IPS-NIHi11 (cell line): Measurements from ENCODE around the gene RABAC1.
A peak's percentile ranks its signal among the peaks of the same experiment; 100 is the strongest.

Experiments
- DNase-seq: peaks from one replicate; pipeline ENCODE4 v3.0.0; 2012; ENCODE audit warnings: mixed read lengths, low spot score

The RABAC1 gene

DNA sequence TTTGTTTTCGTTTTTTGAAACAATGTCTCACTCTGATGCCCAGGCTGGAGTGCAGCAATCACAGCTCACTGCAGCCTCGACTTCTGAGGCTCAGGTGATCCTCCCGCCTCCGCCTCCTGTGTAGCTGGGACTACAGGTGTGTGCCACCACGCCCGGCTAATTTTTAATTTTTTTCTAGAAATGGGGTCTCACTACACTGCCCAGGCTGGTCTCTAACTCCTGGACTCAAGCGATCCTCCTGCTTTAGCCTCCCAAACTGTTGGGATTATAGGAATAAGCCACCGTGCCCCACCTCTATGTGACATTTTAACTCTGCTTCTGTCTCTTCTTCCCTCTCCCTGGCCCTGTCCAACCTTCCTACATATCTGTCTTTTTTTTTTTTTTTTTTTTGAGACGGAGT lies 29.8 kb upstream of the RABAC1 start:
- DNase-seq, result no peak

DNA sequence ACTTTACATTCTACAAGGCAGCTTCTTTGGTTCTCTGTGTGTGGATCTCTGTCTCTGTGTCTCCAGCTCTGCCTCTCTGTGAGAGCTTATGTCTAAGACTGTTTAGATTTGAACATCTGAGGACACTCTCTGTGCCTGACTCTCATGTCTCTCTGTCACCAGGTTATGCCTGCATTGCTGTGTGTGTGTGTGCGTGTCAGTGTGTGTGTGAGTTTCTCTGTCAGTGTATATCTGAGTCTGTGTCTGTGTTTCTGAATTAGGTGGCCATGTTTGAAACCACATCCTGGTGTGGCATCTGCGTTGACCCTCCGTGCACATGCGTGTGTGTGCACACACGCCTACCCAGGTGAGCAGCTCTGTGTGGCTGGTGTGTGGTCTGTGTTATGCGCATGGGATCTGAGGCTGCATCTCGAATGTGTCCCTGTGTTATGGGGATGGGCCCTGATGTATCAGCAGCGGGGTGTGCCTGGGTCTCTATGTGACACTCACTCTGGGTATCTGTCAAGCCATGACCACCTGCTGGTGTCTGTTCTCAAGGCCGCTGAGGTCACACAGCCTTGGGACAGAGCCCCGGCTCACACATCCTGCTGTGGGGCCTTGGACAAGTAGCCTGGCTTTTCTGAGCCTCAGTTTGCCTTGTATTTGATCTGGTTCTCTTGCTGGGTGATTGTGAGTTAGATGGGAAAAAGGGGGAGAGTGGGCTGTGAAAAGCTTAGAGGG lies 28.2 kb upstream of the RABAC1 start:
- DNase-seq, result no peak

DNA sequence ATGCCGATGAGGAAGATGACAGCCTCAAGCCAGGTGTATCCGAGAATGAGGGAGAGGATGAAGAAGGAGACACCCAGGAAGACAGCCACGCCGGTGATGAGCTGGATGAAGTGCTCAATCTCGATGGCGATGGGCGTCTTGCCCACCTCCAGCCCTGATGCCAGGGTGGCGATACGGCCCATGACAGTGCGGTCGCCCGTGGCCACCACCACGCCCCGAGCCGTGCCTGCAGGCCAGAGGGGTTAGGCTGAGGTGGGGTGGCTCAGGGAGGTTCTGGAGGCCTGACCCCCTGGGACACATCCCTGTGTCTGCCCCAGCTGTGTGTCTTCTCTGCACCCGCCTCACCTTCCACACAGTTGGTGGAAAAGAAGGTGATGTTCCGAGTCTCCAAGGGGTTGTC lies 25.8 kb upstream of the RABAC1 start:
- DNase-seq, result no peak

DNA sequence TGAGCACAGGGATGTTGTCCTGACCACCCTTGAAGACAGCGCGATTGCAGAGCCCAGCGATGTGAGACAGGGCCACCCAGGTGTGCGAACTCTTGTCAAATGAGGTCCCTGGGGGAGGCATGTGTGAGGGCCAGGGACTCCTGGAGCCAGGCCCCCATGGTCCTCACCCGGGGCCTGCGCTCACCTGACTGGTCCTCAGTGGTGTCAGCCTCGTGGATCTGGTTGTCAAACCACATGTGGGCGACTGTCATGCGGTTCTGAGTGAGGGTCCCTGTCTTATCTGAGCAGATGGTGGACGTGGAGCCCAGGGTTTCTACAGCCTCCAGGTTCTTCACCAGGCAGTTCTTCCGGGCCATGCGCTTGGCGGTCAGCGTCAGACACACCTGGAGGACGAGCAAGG lies 22.6 kb upstream of the RABAC1 start:
- DNase-seq, result no peak

DNA sequence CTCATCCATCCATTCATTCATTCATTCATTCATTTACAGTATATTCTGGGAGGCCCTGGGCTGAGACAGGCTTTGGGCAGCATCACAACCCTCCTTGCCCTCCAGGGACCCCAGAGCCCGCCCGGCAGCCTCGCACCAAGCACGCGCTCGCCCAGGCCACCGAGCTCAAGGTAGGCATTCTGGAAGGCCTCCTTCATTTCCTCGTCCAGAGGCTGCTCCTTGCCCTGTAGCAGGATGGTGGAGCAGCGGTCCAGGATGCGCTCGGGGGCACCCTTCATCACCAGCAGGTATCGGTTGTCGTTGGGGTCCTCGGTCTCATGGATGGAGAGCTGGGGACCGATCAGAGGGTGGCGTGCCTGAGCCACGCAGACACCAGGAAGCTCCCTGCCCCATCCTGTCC lies 19.3 kb upstream of the RABAC1 start:
- DNase-seq, result no peak

DNA sequence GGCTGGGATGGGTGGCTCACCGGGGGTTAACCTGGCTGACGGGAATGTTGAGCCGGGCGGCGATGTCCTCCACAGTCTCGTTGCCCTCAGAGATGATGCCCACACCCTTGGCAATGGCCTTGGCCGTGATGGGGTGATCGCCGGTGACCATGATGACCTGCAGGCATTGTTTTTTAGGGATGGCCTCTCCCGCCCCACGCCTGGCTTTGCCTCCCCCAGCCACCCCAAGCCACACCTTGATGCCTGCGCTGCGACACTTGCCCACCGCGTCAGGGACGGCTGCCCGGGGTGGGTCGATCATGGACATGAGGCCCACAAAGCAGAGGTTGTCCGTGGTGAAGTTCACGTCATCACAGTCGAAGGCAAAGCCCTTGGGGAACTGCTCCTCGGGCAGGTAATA lies 18.8 kb upstream of the RABAC1 start:
- DNase-seq, result no peak

DNA sequence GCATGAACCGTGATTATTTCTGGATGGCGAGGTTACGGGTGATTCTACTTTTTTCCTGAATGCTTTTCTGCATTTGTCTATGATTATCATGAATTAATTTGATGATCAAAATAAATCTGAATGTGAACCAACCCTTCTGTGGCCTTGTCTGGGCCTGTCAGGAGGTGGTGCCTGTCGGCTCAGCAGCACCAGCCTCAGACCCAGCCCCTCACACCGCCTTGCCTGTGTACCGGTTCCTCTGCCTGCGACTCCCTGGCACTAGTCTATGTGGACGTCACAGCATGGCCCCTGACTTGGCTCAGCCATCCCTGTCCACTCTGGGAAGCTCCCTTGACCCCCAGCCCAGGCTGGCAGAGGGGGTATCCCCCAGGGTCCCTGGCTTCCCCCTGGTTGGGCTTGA lies 15.5 kb upstream of the RABAC1 start:
- no peak for DNase-seq

DNA sequence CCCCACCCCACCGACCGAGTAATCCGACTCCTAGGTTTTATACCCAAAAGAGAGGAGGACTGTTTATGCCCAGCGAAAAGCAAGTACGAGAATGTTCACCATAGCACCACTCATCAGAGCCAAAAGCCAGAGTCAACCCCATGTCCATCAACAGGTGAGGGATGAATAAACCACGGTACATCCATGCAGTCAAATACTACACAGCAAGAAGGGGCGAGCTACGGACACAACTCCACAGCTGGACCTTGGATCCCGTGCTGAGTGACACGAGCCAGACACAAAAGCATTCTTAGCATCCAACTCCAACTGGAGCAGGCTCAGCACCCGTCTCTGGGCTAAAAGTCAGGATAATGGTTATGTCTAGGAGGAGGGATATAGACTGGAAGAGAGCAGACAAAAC lies 12.2 kb upstream of the RABAC1 start:
- no peak for DNase-seq

DNA sequence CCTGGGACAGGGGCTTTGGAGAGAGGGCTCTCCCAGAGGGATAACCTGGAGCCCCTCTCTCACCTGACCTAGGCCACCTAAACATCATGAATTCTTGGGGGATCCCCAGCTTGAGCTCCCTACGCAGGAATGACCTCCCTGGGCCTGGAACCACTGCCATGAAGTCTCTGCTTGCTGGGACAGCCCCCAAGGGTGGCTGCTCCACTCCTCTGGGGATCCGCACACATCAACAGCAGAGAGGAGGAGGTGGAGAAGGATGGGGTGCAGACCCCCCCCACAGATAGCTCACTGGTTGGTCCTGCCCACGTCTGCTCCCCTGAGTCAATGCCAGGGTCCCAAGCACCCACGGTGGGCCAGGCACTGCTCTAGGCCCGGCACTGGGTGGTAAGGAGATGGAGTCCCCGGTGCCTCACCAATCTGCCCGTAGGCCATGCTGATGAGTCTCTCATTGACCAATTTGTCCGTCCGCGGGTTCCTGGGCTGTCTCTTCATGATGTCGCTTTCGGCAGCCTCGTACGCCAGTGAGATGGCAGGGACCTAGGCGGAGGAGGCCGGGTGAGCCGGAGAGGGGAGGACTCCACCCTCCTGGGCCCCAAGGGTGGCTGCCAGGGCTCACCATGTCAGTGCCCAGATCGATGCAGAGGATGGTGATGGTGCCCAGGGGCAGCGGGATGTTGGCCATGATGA lies 10.8 kb upstream of the RABAC1 start:
- DNase-seq, result no peak

DNA sequence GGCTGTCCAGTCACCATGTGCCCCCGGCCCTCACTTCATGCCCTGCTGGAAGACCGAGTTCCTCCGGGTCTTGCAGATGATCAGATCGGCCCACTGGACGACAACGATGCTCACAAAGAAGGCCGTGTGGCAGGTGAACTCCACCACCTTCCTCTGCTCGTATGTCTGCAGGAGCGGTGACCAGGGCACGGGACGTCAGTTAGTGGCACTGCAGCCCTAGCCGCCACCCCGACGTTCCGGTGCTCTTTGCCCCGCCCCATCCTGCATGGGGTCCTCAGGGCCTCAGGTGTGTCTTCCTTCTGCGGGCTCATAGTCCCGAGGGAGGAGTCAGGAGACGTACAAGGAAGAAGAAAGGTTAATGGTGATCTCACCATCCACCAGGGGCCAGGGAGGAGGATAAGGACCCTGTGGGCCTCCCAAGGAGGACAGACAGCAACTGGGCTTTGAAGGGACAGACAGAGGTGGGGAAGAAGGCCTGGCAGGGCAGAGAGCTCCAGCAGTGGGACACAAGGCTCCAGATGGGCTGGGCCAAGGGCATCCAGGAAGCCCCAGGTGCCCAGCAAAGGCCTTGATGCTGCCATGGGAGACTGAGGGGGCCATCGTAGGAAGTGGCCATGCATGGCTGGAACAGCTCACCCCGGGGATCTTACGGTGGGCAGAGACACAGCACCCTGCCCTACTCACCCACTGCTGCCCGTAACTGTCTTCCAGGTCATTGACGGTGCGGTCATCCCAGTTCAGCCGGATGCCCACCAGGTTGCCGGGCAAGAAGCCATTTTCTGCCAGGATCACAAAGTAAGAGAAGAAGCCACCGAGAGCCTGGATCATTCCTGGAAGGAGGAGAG lies 9.9 kb upstream of the RABAC1 start:
- DNase-seq, result no peak

DNA sequence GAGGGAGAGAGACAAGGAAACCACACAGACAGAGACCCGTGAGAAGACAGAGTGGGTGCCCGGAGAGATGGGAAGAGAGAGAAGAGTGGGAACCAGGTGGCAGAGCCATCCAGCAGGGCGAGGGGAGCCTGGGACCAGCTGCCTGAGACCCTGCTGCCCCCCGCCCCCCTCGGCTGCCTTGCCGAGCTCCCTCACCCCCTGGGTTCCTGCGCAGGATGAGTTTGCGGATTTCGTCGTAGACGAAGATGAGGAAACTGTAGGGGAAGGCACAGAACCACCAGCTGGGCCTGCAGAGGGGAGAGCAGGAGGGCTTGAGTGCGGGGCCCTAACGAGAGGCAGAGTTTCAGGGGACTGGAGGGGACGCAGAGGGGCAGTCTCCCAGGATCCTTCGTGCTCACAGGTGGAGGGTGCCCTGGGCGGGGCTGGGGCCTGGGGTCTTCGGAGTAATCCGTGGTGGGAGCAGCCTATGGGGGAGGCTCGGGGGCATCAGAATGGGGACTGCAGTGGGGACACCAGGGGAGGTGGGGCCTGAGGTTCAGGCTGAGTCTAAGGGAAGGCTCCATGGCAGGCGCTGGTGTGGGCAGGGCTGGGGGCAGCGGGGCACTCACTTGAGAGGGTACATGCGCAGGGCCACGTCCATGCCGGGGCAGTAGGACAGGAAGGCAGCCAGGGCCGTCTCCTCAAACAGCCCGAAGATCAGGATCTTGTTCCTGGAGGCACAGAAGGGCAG lies 8.1 kb upstream of the RABAC1 start:
- no peak for DNase-seq

DNA sequence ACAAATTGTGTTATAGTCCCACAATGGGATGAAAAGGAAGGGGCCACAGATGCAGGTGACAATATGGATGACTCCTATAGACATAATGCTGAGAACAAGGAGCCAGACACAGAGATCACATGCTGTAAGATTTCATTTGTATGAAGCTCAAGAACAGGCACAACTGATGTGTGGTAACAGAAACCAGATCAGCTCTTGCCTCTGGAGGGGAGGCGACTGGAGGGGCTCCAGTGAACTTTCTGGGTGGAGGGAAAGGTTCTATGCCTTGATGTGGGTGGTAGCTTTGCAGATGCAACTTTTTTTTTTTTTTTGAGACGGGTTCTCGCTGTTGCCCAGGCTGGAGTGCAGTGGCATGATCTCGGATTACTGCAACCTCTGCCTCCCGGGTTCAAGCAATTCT lies 6.0 kb upstream of the RABAC1 start:
- DNase-seq, result no peak

DNA sequence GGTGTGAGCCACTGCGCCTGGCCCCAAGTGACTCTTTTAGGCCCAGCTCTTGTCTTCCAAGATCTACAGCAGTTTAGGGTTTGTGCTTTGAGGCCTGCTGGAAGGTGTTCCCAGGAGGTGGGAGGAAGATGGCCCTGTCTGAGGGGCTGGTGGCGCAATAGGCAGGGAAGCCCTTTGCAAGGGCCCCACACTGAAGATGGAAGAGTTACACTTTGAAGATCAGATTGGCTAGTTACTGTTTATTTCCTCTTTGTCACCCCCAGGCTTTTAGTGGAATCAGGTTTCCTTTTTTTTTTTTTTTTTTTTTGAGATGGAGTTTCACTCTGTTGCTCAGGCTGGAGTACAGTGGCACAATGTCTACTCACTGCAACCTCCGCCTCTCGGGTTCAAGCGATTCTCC lies 1.9 kb upstream of the RABAC1 start:
- DNase-seq, result no peak

DNA sequence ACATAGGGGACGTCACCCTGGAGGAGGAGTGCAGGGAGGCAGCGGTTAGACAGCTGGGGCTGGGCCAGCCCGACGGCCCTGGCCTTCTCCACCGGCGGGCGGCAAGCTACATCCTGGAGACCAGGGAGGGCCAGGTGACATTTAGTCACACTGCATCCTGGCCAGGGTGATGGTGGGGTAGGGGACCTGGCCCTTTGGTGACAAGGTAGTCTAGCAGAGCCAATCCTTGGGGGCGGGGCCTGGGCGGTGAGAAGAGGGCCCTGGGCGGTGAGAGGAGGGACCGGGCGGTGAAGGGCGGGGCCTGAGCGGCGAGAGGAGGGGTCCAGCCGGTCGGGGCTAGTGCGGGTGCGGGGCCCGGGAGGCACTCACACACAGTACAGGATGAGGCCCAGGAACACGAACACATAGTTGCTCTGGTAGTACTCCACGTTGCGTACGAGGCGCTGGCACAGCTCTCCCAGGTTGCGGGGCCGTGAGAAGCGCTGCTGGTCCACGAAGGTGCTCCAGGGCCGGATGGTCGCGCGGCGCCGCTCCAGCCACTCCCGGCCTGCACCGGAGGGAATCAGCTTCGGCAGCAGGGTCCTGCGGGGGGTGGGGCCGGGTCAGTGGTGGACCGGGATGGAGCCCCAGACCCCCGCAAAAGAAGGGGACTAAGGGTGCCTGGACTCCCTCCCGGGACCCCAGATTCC lies 610 bp downstream of the RABAC1 start:
- DNase-seq, result peak; percentile 89

DNA sequence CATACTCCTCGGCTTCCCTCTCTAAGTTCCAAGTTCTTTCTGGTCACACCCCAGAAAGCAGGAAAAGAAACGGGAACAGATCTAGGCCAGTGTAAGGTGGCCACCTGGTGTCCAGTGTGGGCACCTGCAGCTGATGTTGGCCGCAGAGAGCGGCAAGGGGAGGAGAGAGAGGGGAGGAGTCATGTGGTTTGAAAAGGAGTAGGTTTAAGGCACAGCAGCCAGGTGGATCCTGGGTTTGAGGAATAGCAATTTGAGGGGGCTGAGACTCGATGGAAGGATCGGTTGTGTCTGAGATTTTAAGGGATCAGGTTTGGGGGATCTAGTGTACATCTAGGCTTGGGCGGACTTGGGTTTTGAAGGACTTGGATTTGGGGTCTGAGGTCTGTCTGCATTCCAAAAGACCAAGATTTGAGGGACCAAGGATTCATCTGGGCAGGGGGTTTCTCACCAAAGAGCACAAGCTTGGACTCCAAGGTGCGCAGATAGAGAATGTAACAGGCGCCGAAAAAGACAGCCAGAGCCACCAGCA lies 1.2 kb downstream of the RABAC1 start:
- DNase-seq, result peak; percentile 91

DNA sequence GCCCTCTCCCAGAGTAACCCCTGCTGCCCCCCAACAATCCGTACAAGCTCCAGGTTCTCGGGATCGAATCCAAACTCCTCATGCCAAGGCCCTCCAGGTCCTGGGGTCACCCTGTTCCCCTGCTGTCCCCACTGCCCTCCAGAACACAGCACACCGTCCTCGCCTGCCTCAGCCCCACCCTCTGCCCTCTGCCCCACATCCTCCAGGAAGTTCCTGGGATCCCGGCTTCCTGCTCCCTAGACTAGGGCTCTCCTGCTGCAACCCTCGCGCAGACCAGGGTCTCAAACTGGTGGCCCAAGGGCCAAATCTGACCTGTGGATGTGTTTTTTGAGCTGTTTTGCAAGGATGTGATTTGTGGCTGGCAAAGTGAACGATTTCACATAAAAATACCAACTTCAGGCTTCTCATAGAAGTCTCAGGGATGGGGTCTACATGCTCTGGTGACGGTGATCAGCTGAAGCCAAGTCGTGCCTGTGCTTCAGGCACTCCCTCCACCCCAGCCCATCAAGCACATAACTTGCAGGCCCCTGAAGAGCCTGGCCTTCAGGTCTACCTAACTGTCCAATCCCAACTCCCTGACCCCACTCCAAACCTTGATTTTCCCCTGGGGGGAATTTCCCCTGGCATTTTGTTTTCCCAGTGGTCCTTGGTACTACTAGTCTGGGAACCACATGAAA lies 1.8 kb downstream of the RABAC1 start:
- no peak for DNase-seq

DNA sequence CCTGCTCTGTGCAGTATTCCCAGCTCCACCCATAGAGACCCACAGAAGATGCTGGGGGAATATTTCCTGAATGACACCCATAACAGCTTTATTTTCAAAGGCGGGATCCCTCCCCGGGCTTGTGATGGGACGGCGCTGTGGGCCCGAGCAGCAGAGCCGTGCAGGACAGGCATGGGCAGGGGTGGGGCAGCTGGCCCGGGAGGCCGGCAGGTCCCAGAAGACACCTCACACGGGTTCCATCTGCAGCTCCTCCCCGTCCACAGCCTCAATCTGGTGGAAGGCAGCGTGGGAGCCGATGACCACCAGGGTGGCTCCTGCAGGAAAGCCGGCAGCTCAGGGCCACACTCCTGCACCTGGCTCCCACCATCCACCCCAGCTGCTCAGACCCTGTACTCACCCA lies 2.5 kb downstream of the RABAC1 start:
- DNase-seq, result no peak

DNA sequence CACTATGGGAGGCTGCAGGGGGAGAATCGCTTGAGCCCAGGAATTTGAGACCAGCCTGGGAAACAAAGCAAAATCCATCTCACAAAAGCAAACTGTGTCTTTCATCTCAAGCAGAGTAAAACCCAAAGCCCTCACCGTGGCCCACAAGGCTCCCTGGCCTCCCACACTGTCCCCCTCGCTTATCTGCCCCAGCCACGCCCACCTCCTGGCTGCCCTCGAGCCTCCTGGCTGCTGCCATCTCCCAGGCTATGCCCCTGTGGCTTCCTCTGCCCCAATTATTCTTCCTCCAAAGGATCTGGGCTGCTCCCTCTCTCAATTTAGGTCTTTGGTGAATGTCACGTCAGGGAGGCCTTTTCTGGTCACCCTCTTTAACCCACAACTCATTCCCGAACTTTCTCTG lies 3.6 kb downstream of the RABAC1 start:
- no peak for DNase-seq

DNA sequence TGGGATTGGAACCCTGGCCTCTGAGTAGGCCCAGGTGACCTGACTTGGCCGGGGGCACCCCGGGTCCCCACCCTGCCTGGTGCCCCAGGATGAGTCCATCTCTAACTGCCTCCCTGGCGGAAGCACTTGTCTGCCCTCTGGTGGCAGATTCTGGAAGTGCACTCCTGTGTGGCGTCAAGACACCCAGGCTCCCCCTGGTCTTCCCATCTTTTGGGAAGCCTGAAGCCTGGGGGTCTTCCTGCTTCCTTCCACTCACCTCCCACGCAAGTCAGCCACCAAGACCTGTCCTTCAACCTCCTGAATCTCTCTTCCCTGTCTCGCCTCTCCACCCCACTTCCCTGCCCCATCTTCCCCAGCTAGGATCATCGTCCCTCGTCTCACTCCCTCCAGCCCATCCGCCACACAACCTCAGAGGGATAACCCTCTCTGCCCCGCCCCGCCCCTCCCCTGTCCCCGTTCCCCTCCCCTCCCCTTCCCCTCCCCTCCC lies 7.4 kb downstream of the RABAC1 start:
- DNase-seq, result peak; percentile 93

DNA sequence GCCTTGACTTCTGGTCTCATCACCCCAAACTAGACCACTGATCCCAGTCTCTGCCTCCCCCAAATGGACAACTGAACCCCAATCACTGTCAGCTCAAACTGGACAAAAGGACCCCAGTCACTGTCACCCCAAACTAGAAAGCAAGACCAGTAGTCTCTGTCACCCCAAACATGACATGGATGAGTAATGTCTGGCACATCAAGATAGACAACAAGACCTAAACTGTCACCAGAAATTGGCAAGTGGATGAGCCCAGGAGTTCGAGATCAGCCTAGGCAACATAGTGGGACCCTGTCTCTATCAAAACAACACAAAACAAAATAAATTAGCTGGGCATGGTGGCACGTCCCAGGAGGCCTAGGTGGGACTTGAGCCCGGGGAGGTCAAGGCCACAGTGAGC lies 12.0 kb downstream of the RABAC1 start:
- no peak for DNase-seq
